Measurements from ENCODE around the gene ARHGAP22. TPM values are rescaled to one million over a fixed set of nuclear protein-coding genes. Genes with fewer than 3 reads are reported as not detected.

ARHGAP22 gene
- polyA plus RNA-seq, 3 donors, result 1.5 to 7.8 (median 1.9) TPM

- peaks cover 4 to 12% (median 8%) of the 10 kb centered on the region in 3 donors for H3K27me3 Mint-ChIP-seq (ENCODE audit: low read depth in 3 of 3)
- 14% methylated on average over 1 of the region's 4 CpGs for WGBS (ENCODE audit: insufficient coverage)
- Histone ChIP-seq H4K20me1 (ENCODE audit: insufficient read depth, low read length) (no peaks in the 10 kb centered on the region), H3K9me3 (replicated peaks in 1 of 2; ENCODE audit: control insufficient read depth in 1 of 2, insufficient read depth in 1 of 2, low read length in 2 of 2) (no peaks in the 10 kb centered on the region), H2AFZ (ENCODE audit: insufficient read depth, low read depth, low read length, poor library complexity, severe bottlenecking) (no peak overlapping the region), H3K27ac (ENCODE audit: low read depth in 1 of 2, low read length in 2 of 2) (no peak overlapping the region), H3K27me3 (ENCODE audit: control insufficient read depth in 2 of 2, insufficient read depth in 2 of 2, low read length in 2 of 2) (no peaks in the 10 kb centered on the region), H3K4me3 (replicated peaks in 1 of 3; ENCODE audit: low read depth in 2 of 3, low read length in 3 of 3) (no peak overlapping the region), H3K4me2 (replicated peaks; ENCODE audit: extremely low read depth, low read length, poor library complexity, severe bottlenecking) (no peak overlapping the region), H3K4me1 (ENCODE audit: control insufficient read depth in 1 of 2, insufficient read depth in 2 of 2, low read length in 2 of 2) (no peaks in the 10 kb centered on the region), H3K79me2 (ENCODE audit: insufficient read depth, low read length) (no peaks in the 10 kb centered on the region), H3K36me3 (replicated peaks in 1 of 2; ENCODE audit: control insufficient read depth in 1 of 2, insufficient read depth in 2 of 2, low read length in 2 of 2) (no peaks in the 10 kb centered on the region), H3K9ac (ENCODE audit: insufficient read depth, low read length, poor library complexity, severe bottlenecking) (no peak overlapping the region)
- intact Hi-C loops (cut with micrococcal nuclease), result no loop called here
- H3K4me3 Mint-ChIP-seq, result no peak overlapping the region
- peak in 1 of 3 donors; percentile 1 for DNase-seq
- H3K36me3 Mint-ChIP-seq, result no peaks in the 10 kb centered on the region
- no peak for TF ChIP-seq CTCF (IDR thresholded peaks at IDR 0.05)
- no peaks in the 10 kb centered on the region for H3K4me1 Mint-ChIP-seq
- peaks cover 0 to 3% (median 0%) of the 10 kb centered on the region in 7 donors for H3K9me3 Mint-ChIP-seq
- no peak overlapping the region for H3K27ac Mint-ChIP-seq
Observed at GRCh38 chr10:48469516-48470020, 135.3 kb downstream of the ARHGAP22 start.

GRCh38 chr10:48468866-48469511, 135.9 kb downstream of the ARHGAP22 start:
- no peak for TF ChIP-seq CTCF (IDR thresholded peaks at IDR 0.05)
- H3K27ac ChIP-seq (ENCODE audit: low read depth in 1 of 2, low read length in 2 of 2), result no peak overlapping the region
- H3K9ac ChIP-seq (ENCODE audit: insufficient read depth, low read length, poor library complexity, severe bottlenecking), result no peak overlapping the region
- Mint-ChIP-seq H3K27me3 (ENCODE audit: low read depth in 3 of 3) (peaks cover 6 to 15% (median 12%) of the 10 kb centered on the region in 3 donors), H3K27ac (no peak overlapping the region), H3K36me3 (no peaks in the 10 kb centered on the region), H3K4me3 (no peak overlapping the region), H3K4me1 (no peaks in the 10 kb centered on the region), H3K9me3 (peaks cover 0 to 3% (median 0%) of the 10 kb centered on the region in 7 donors)
- intact Hi-C loops (cut with micrococcal nuclease), result no loop called here
- no peaks in the 10 kb centered on the region for H3K79me2 ChIP-seq (ENCODE audit: insufficient read depth, low read length)
- 90% methylated on average over 1 of the region's 3 CpGs for WGBS (ENCODE audit: insufficient coverage)
- H3K4me3 ChIP-seq (replicated peaks in 1 of 3; ENCODE audit: low read depth in 2 of 3, low read length in 3 of 3), result no peak overlapping the region
- no peaks in the 10 kb centered on the region for H4K20me1 ChIP-seq (ENCODE audit: insufficient read depth, low read length)
- no peak overlapping the region for H3K4me2 ChIP-seq (replicated peaks; ENCODE audit: extremely low read depth, low read length, poor library complexity, severe bottlenecking)
- H3K36me3 ChIP-seq (replicated peaks in 1 of 2; ENCODE audit: control insufficient read depth in 1 of 2, insufficient read depth in 2 of 2, low read length in 2 of 2), result no peaks in the 10 kb centered on the region
- DNase-seq, result peak in 1 of 3 donors; percentile 0
- no peaks in the 10 kb centered on the region for H3K27me3 ChIP-seq (ENCODE audit: control insufficient read depth in 2 of 2, insufficient read depth in 2 of 2, low read length in 2 of 2)
- no peak overlapping the region for H2AFZ ChIP-seq (ENCODE audit: insufficient read depth, low read depth, low read length, poor library complexity, severe bottlenecking)
- H3K4me1 ChIP-seq (ENCODE audit: control insufficient read depth in 1 of 2, insufficient read depth in 2 of 2, low read length in 2 of 2), result no peaks in the 10 kb centered on the region
- no peaks in the 10 kb centered on the region for H3K9me3 ChIP-seq (replicated peaks in 1 of 2; ENCODE audit: control insufficient read depth in 1 of 2, insufficient read depth in 1 of 2, low read length in 2 of 2)

Measured in CD14-positive monocyte (primary cell).